Measurements from ENCODE around the gene POPDC2. TPM values are rescaled to one million over a fixed set of nuclear protein-coding genes. Genes with fewer than 3 reads are reported as not detected.

Gene POPDC2
- total RNA-seq, 4 donors from 2014 or later, result 19.7 to 98.2 (median 67.6) TPM

DNA sequence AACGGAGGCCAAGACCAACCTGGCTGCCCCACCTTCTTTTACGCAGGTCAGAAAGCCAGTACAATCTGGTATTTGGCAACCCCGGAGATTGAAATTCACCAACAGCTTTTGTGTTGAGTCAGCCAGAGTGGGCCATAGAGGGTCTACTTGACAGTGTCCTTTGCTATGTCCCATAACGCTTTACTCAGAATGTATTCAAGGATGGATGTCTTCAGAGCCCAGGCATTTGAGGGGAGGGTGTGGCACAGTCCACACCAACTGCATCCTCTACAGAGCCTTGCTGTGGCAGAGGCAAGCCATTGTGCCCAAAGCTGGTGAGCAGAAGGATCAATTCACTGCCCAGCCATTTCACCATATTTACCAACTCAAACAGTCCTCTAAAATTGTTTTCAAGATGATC, 44.3 kb downstream of the POPDC2 start:
- H3K36me3 ChIP-seq, result no peaks in the 10 kb centered on the region
- H3K9me3 ChIP-seq, result peaks cover 0 to under 1% (median 0%) of the 10 kb centered on the region in 3 donors
- H3K4me1 ChIP-seq, result no peaks in the 10 kb centered on the region
- no peak overlapping the region for H3K4me3 ChIP-seq
- H3K27ac ChIP-seq, result no peak overlapping the region
- ATAC-seq, result no peak
- H3K27me3 ChIP-seq, result no peaks in the 10 kb centered on the region
- WGBS, 2 donors (ENCODE audit: low coverage in 1 of 2), result 82 to 100% methylated on average over 3 to 4 of the region's 4 CpGs
- TF ChIP-seq POLR2AphosphoS5 (IDR thresholded peaks at IDR 0.05) (no peak), POLR2A (IDR thresholded peaks at IDR 0.05) (no peak), EP300 (IDR thresholded peaks at IDR 0.05) (no peak)
- TF ChIP-seq, protein P1, sequence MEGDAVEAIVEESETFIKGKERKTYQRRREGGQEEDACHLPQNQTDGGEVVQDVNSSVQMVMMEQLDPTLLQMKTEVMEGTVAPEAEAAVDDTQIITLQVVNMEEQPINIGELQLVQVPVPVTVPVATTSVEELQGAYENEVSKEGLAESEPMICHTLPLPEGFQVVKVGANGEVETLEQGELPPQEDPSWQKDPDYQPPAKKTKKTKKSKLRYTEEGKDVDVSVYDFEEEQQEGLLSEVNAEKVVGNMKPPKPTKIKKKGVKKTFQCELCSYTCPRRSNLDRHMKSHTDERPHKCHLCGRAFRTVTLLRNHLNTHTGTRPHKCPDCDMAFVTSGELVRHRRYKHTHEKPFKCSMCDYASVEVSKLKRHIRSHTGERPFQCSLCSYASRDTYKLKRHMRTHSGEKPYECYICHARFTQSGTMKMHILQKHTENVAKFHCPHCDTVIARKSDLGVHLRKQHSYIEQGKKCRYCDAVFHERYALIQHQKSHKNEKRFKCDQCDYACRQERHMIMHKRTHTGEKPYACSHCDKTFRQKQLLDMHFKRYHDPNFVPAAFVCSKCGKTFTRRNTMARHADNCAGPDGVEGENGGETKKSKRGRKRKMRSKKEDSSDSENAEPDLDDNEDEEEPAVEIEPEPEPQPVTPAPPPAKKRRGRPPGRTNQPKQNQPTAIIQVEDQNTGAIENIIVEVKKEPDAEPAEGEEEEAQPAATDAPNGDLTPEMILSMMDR (IDR thresholded peaks at IDR 0.05), result no peak

DNA sequence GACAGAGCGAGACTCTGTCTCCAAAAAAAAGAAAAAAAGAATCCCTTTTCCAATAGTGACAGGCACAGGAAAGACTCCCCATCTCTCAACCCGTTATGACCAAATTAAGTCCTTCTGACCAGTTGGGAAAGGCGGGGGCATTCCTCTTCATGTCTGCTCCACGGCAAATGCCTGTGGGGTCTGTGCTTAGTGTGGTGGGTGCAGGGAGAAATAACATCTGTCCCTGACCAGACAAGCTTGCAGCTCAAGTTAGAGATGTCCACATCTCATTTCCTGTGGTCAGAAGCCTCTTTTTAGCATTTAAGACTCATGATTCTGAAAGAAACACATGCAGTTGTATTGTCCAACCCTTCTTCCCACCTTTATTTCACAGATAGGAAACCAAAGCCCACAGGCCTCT, 46.5 kb downstream of the POPDC2 start:
- TF ChIP-seq, protein P1 (IDR thresholded peaks at IDR 0.05), result no peak
- no peak for TF ChIP-seq EP300 (IDR thresholded peaks at IDR 0.05)
- TF ChIP-seq POLR2A (IDR thresholded peaks at IDR 0.05), result no peak
- H3K4me3 ChIP-seq, result no peak overlapping the region
- H3K27ac ChIP-seq, result no peak overlapping the region
- WGBS, 2 donors (ENCODE audit: low coverage in 1 of 2), result 50 to 81% methylated on average over 1 to 2 of the region's 4 CpGs
- ATAC-seq, result no peak
- H3K9me3 ChIP-seq, result peaks cover 0 to 4% (median 0%) of the 10 kb centered on the region in 3 donors
- H3K27me3 ChIP-seq, result no peaks in the 10 kb centered on the region
- no peaks in the 10 kb centered on the region for H3K36me3 ChIP-seq
- H3K4me1 ChIP-seq, result no peaks in the 10 kb centered on the region

DNA sequence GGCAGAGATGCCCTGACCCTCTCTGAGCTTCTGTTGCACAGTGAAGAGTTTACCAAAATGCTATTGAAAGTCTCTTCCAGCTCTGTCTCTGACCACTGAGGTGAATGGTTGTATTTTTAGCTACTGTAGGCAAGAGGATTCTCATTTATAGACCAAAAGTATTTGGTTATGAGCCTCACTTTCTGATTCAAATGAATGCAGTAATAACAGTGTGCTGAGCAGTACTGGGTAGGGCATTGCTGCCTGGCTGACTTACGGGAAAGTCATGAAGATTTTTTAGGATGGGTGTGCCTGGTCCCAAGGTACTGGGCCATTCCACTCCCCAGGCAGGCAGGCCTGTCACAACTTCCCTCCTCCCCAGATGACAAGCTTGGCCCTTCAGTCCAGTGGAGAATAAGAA, 47.2 kb downstream of the POPDC2 start:
- no peak overlapping the region for H3K4me3 ChIP-seq
- H3K4me1 ChIP-seq, result no peaks in the 10 kb centered on the region
- peaks cover 0 to 4% (median 0%) of the 10 kb centered on the region in 3 donors for H3K9me3 ChIP-seq
- no peaks in the 10 kb centered on the region for H3K36me3 ChIP-seq
- H3K27ac ChIP-seq, result no peak overlapping the region
- no peak for ATAC-seq
- TF ChIP-seq POLR2A (IDR thresholded peaks at IDR 0.05) (no peak), POLR2AphosphoS5 (IDR thresholded peaks at IDR 0.05) (no peak), EP300 (IDR thresholded peaks at IDR 0.05) (no peak)
- TF ChIP-seq, protein P1 (IDR thresholded peaks at IDR 0.05), result no peak
- H3K27me3 ChIP-seq, result no peaks in the 10 kb centered on the region
- 88% methylated on average over 1 of the region's 1 CpG; no CpG with 5 or more reads in 1 of the 2 donors for WGBS, 2 donors (ENCODE audit: low coverage in 1 of 2)

DNA sequence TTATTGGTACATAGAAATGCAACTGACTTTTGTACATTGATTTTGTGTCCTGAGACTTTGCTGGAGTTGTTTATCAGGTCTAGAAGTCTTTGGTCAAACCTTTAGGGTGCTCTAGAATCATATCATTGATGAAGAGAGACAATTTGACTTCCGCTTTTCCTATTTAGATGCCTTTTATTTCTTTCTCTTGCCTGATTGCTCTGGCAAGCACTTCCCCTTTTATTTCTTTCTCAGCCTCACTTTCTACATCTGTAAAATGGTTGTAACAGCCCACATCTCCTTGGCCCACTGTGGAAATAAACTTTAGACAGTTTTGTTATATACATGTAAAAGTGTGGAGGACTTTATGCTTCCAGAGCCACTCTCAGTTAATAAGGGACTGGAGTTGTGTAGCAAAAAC, 48.7 kb downstream of the POPDC2 start:
- no peak overlapping the region for H3K4me3 ChIP-seq
- peaks cover 0 to 4% (median 0%) of the 10 kb centered on the region in 3 donors for H3K9me3 ChIP-seq
- TF ChIP-seq POLR2A (IDR thresholded peaks at IDR 0.05) (no peak), EP300 (IDR thresholded peaks at IDR 0.05) (no peak), POLR2AphosphoS5 (IDR thresholded peaks at IDR 0.05) (no peak)
- TF ChIP-seq, protein P1 (IDR thresholded peaks at IDR 0.05), result no peak
- no peak overlapping the region for H3K27ac ChIP-seq
- no peaks in the 10 kb centered on the region for H3K27me3 ChIP-seq
- WGBS, 2 donors (ENCODE audit: low coverage in 1 of 2), result 100% methylated on average over 1 of the region's 1 CpG
- no peaks in the 10 kb centered on the region for H3K36me3 ChIP-seq
- no peak for ATAC-seq
- no peaks in the 10 kb centered on the region for H3K4me1 ChIP-seq

DNA sequence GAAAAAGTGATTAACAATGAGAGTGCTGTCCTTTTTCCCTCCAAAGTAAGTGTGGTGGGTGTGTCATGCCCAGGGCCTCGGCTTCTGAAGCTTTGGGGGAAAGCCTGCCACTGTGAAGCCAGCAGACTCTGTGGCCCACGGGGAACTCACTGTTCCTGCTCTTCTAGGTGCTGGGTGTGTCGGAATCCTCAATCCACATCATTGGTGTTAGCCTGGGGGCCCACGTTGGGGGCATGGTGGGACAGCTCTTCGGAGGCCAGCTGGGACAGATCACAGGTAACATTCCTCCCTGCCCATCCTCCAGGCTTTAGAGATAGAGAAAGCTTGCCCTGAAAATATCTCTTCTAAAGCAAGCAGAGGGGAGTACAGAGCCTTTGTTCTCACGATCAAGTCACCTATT, 51.1 kb downstream of the POPDC2 start:
- Histone ChIP-seq H3K4me1 (no peaks in the 10 kb centered on the region), H3K36me3 (no peaks in the 10 kb centered on the region), H3K27ac (no peak overlapping the region), H3K9me3 (peaks cover 0 to 4% (median 0%) of the 10 kb centered on the region in 3 donors), H3K4me3 (no peak overlapping the region), H3K27me3 (no peaks in the 10 kb centered on the region)
- 46 to 57% methylated on average over 1 to 4 of the region's 6 CpGs for WGBS, 2 donors (ENCODE audit: low coverage in 1 of 2)
- TF ChIP-seq EP300 (IDR thresholded peaks at IDR 0.05) (no peak), POLR2AphosphoS5 (IDR thresholded peaks at IDR 0.05) (no peak), POLR2A (IDR thresholded peaks at IDR 0.05) (no peak)
- TF ChIP-seq, protein P1 (IDR thresholded peaks at IDR 0.05), result no peak
- ATAC-seq, result no peak
